T-helper 2 cell treated with Interferon-gamma antibody and Interleukin-4, amounts not matched to agents 5 μg/mL and 100 μg/mL, for 36 hours (primary cell): ENCODE results near the gene MIA.
A peak's percentile ranks its signal among the peaks of the same experiment; 100 is the strongest.
"Not testable (repeated sequence)": the region's sequence is repeated elsewhere in the genome, so short reads cannot be mapped to it uniquely, and the experiment has no call there.

Source experiments
- DNase-seq: peaks from one replicate; pipeline ENCODE4 v3.0.0; 2021; ENCODE audit warnings: low spot score
- H3K27ac Mint-ChIP-seq: one replicate; pipeline ENCODE4 v1.8.0; 2021; ENCODE audit warnings: mild to moderate bottlenecking, mixed read lengths
- H3K27me3 Mint-ChIP-seq: one replicate; pipeline ENCODE4 v1.8.0; 2021; ENCODE audit warnings: low read depth, mixed read lengths
- H3K36me3 Mint-ChIP-seq: one replicate; pipeline ENCODE4 v1.8.0; 2021; ENCODE audit warnings: low read depth, mixed read lengths
- H3K4me1 Mint-ChIP-seq: one replicate; pipeline ENCODE4 v1.8.0; 2021; ENCODE audit warnings: low read depth, mixed read lengths
- H3K4me3 Mint-ChIP-seq: one replicate; pipeline ENCODE4 v1.8.0; 2022; ENCODE audit warnings: mild to moderate bottlenecking, moderate library complexity, mixed read lengths
- H3K9me3 Mint-ChIP-seq: one replicate; pipeline ENCODE4 v1.8.0; 2021; ENCODE audit warnings: mixed read lengths

Gene MIA

GRCh38 chr19:40822161-40822560, 46.8 kb downstream of the MIA start:
- no peak overlapping the region for H3K4me3 Mint-ChIP-seq
- H3K4me1 Mint-ChIP-seq, result peaks cover 24% of the 10 kb centered on the region
- no peak overlapping the region for H3K27ac Mint-ChIP-seq
- no peak for DNase-seq
- no peaks in the 10 kb centered on the region for H3K27me3 Mint-ChIP-seq
- no peaks in the 10 kb centered on the region for H3K9me3 Mint-ChIP-seq
- peaks cover 7% of the 10 kb centered on the region for H3K36me3 Mint-ChIP-seq

- H3K27me3 Mint-ChIP-seq, H3K4me3 Mint-ChIP-seq, H3K36me3 Mint-ChIP-seq, H3K27ac Mint-ChIP-seq, DNase-seq, H3K9me3 Mint-ChIP-seq: not testable (repeated sequence)
- peaks cover 24% of the 10 kb centered on the region for H3K4me1 Mint-ChIP-seq
Measured at GRCh38 chr19:40822704-40823553, 47.6 kb downstream of the MIA start.

- H3K27ac Mint-ChIP-seq, result not testable (repeated sequence)
Measured at GRCh38 chr19:40824916-40825315, 49.6 kb downstream of the MIA start.

GRCh38 chr19:40825460-40826095, 50.3 kb downstream of the MIA start:
- H3K4me3 Mint-ChIP-seq, H3K9me3 Mint-ChIP-seq, DNase-seq, H3K27me3 Mint-ChIP-seq: not testable (repeated sequence)
- Mint-ChIP-seq H3K36me3 (peaks cover 12% of the 10 kb centered on the region), H3K4me1 (peaks cover 13% of the 10 kb centered on the region), H3K27ac (peak overlapping the region; percentile 47)

More at GRCh38 chr19:40824916-40825315, 49.6 kb downstream of the MIA start:
- not testable (repeated sequence) for H3K27me3 Mint-ChIP-seq, H3K9me3 Mint-ChIP-seq, DNase-seq, H3K4me3 Mint-ChIP-seq
- peaks cover 12% of the 10 kb centered on the region for H3K36me3 Mint-ChIP-seq
- H3K4me1 Mint-ChIP-seq, result peaks cover 13% of the 10 kb centered on the region

- Mint-ChIP-seq H3K27ac (peak overlapping the region; percentile 62), H3K36me3 (peaks cover 12% of the 10 kb centered on the region), H3K4me1 (peaks cover 13% of the 10 kb centered on the region)
- H3K9me3 Mint-ChIP-seq, H3K4me3 Mint-ChIP-seq, H3K27me3 Mint-ChIP-seq, DNase-seq: not testable (repeated sequence)
Measured at GRCh38 chr19:40826312-40826698, 51.0 kb downstream of the MIA start.

- H3K9me3 Mint-ChIP-seq, H3K4me3 Mint-ChIP-seq, DNase-seq, H3K27me3 Mint-ChIP-seq: not testable (repeated sequence)
- peaks cover 12% of the 10 kb centered on the region for H3K36me3 Mint-ChIP-seq
- peaks cover 13% of the 10 kb centered on the region for H3K4me1 Mint-ChIP-seq
- peak overlapping the region; percentile 62 for H3K27ac Mint-ChIP-seq
Measured at GRCh38 chr19:40826699-40827385, 51.5 kb downstream of the MIA start.
